Omental fat pad (tissue), 4 donors: ENCODE measurements around the gene MTO1. TPM values are rescaled to one million over a fixed set of nuclear protein-coding genes. Genes with fewer than 3 reads are reported as not detected.

ENCODE experiments used
- ATAC-seq: fragments of 150-250 bp; one replicate; pipeline ENCODE4 v1.9.1; 2016; ENCODE audit warnings: mild to moderate bottlenecking, moderate library complexity; ENCODE audit not compliant: low FRiP score
- DNase-seq: peaks from one replicate; pipeline ENCODE4 v3.0.0-alpha.2; 2019; ENCODE audit warnings: low spot score
- CTCF ChIP-seq, 3 donors: fragments of 450-650 bp; IDR thresholded peaks; one replicate each; pipeline ENCODE4 v1.5.1; 2016 to 2017; ENCODE audit warnings: antibody characterized with exemption in 3 of 3, mild to moderate bottlenecking in 3 of 3, moderate library complexity in 2 of 3
- total RNA-seq, 4 donors: library from RNA; depleted of rRNA; stranded (reverse); fragments of >200 nt; gene quantifications; one replicate each; pipeline ENCODE4 v1.1.0, GENCODE V29; 2016

MTO1 gene
- total RNA-seq, 4 donors from 2014 or later: 17.7 to 24.7 (median 20.7) TPM

- no peak for TF ChIP-seq CTCF (IDR thresholded peaks at IDR 0.05)
- DNase-seq (peak; percentile 97), ATAC-seq (peak; percentile 95)
These were observed 59.3 kb downstream of the MTO1 start, which contains the start of gene EEF1A1 for GRCh38 chr6:73520688-73521350. EEF1A1 (minus strand) TSS chr6:73521032; CDS start chr6:73520026, 1,006 bp downstream.

- ATAC-seq (peak; percentile 62), DNase-seq (peak; percentile 43)
- TF ChIP-seq CTCF (IDR thresholded peaks at IDR 0.05): no peak
These were observed 59.9 kb downstream of the MTO1 start for GRCh38 chr6:73521351-73521985.

GRCh38 chr6:73523434-73524123 lies 62.0 kb downstream of the MTO1 start:
- TF ChIP-seq CTCF (IDR thresholded peaks at IDR 0.05): no peak
- peak; percentile 31 for DNase-seq
- peak; percentile 17 for ATAC-seq

GRCh38 chr6:73525546-73526330 lies 64.2 kb downstream of the MTO1 start:
- no peak for ATAC-seq
- TF ChIP-seq CTCF (IDR thresholded peaks at IDR 0.05): no peak
- DNase-seq: no peak

GRCh38 chr6:73528897-73529296 lies 67.4 kb downstream of the MTO1 start:
- DNase-seq (no peak), ATAC-seq (no peak)
- TF ChIP-seq CTCF (IDR thresholded peaks at IDR 0.05): no peak

GRCh38 chr6:73532293-73532692 lies 70.8 kb downstream of the MTO1 start:
- DNase-seq (no peak), ATAC-seq (no peak)
- no peak for TF ChIP-seq CTCF (IDR thresholded peaks at IDR 0.05)
